ENCODE data around the gene SMYD3. TPM values are rescaled to one million over a fixed set of nuclear protein-coding genes. Genes with fewer than 3 reads are reported as not detected.

The SMYD3 gene
- total RNA-seq, 1 donor, result 45.5 TPM

GRCh38 chr1:246091477-246091876, 415.6 kb downstream of the SMYD3 start:
- no peak for TF ChIP-seq CTCF (IDR thresholded peaks at IDR 0.05; ENCODE audit: insufficient read depth, low read length)
- DNase-seq (ENCODE audit: low read depth), result no peak
- no peak overlapping the region for H3K4me3 ChIP-seq (ENCODE audit: low read depth, low read length)

- H3K4me3 ChIP-seq (ENCODE audit: low read depth, low read length), result no peak overlapping the region
- TF ChIP-seq CTCF (IDR thresholded peaks at IDR 0.05; ENCODE audit: insufficient read depth, low read length), result no peak
- DNase-seq (ENCODE audit: low read depth), result no peak
These were observed 420.9 kb downstream of the SMYD3 start for GRCh38 chr1:246086191-246086590.

- TF ChIP-seq CTCF (IDR thresholded peaks at IDR 0.05; ENCODE audit: insufficient read depth, low read length), result no peak
- H3K4me3 ChIP-seq (ENCODE audit: low read depth, low read length), result no peak overlapping the region
- no peak for DNase-seq (ENCODE audit: low read depth)
These were observed 423.7 kb downstream of the SMYD3 start for GRCh38 chr1:246083416-246083815.

- DNase-seq (ENCODE audit: low read depth), result no peak
- no peak overlapping the region for H3K4me3 ChIP-seq (ENCODE audit: low read depth, low read length)
- no peak for TF ChIP-seq CTCF (IDR thresholded peaks at IDR 0.05; ENCODE audit: insufficient read depth, low read length)
These were observed 425.0 kb downstream of the SMYD3 start for GRCh38 chr1:246081856-246082668.

- TF ChIP-seq CTCF (IDR thresholded peaks at IDR 0.05; ENCODE audit: insufficient read depth, low read length), result no peak
- no peak for DNase-seq (ENCODE audit: low read depth)
- H3K4me3 ChIP-seq (ENCODE audit: low read depth, low read length), result no peak overlapping the region
These were observed 425.9 kb downstream of the SMYD3 start for GRCh38 chr1:246081138-246081702.

- no peak overlapping the region for H3K4me3 ChIP-seq (ENCODE audit: low read depth, low read length)
- TF ChIP-seq CTCF (IDR thresholded peaks at IDR 0.05; ENCODE audit: insufficient read depth, low read length), result no peak
- no peak for DNase-seq (ENCODE audit: low read depth)
These were observed 427.0 kb downstream of the SMYD3 start for GRCh38 chr1:246080031-246080430.

Data from fibroblast of the aortic adventitia (primary cell).